Measurements from ENCODE around the gene LAMA1.
"Not testable (repeated sequence)": the region's sequence is repeated elsewhere in the genome, so short reads cannot be mapped to it uniquely, and the experiment has no call there.

The LAMA1 gene

GRCh38 chr18:6949800-6950586 is 167.6 kb downstream of the LAMA1 start:
- no peak overlapping the region for H3K9ac ChIP-seq (ENCODE audit: low read length in 2 of 2)
- peaks cover 0 to 2% of the 10 kb centered on the region in 2 donors for H3K27me3 ChIP-seq (ENCODE audit: control insufficient read depth in 1 of 2, insufficient read depth in 2 of 2, low read length in 2 of 2)
- H3K4me3 ChIP-seq (ENCODE audit: low read length in 2 of 2), result no peak overlapping the region
- H3K4me1 ChIP-seq (ENCODE audit: control insufficient read depth, insufficient read depth, low read length), result no peaks in the 10 kb centered on the region
- no peaks in the 10 kb centered on the region for H3K9me3 ChIP-seq (ENCODE audit: control insufficient read depth in 2 of 2, low read length in 2 of 2)
- no peaks in the 10 kb centered on the region for H3K36me3 ChIP-seq (ENCODE audit: control insufficient read depth in 2 of 2, insufficient read depth in 2 of 2, low read length in 2 of 2)
- H3K27ac ChIP-seq (ENCODE audit: low read length), result no peak overlapping the region

- H3K27ac ChIP-seq (ENCODE audit: low read length), result no peak overlapping the region
- no peak overlapping the region for H3K9ac ChIP-seq (ENCODE audit: low read length in 2 of 2)
These were observed 169.1 kb downstream of the LAMA1 start for GRCh38 chr18:6948281-6949055.

GRCh38 chr18:6947338-6948030 is 170.1 kb downstream of the LAMA1 start:
- Histone ChIP-seq H3K9ac (ENCODE audit: low read length in 2 of 2) (no peak overlapping the region), H3K27ac (ENCODE audit: low read length) (no peak overlapping the region)

More at GRCh38 chr18:6948281-6949055, 169.1 kb downstream of the LAMA1 start:
- Histone ChIP-seq H3K4me1 (ENCODE audit: control insufficient read depth, insufficient read depth, low read length) (no peaks in the 10 kb centered on the region), H3K9me3 (ENCODE audit: control insufficient read depth in 2 of 2, low read length in 2 of 2) (no peaks in the 10 kb centered on the region), H3K27me3 (ENCODE audit: control insufficient read depth in 1 of 2, insufficient read depth in 2 of 2, low read length in 2 of 2) (peaks cover 0 to 2% of the 10 kb centered on the region in 2 donors), H3K4me3 (ENCODE audit: low read length in 2 of 2) (no peak overlapping the region), H3K36me3 (ENCODE audit: control insufficient read depth in 2 of 2, insufficient read depth in 2 of 2, low read length in 2 of 2) (no peaks in the 10 kb centered on the region)

GRCh38 chr18:6943143-6943542 is 174.5 kb downstream of the LAMA1 start:
- no peaks in the 10 kb centered on the region for H3K9me3 ChIP-seq (ENCODE audit: control insufficient read depth in 2 of 2, low read length in 2 of 2)
- peaks cover 0 to 2% of the 10 kb centered on the region in 2 donors for H3K27me3 ChIP-seq (ENCODE audit: control insufficient read depth in 1 of 2, insufficient read depth in 2 of 2, low read length in 2 of 2)
- H3K9ac ChIP-seq (ENCODE audit: low read length in 2 of 2), result no peak overlapping the region
- H3K27ac ChIP-seq (ENCODE audit: low read length), result no peak overlapping the region
- H3K4me3 ChIP-seq (ENCODE audit: low read length in 2 of 2), result no peak overlapping the region
- H3K4me1 ChIP-seq (ENCODE audit: control insufficient read depth, insufficient read depth, low read length), result no peaks in the 10 kb centered on the region
- no peaks in the 10 kb centered on the region for H3K36me3 ChIP-seq (ENCODE audit: control insufficient read depth in 2 of 2, insufficient read depth in 2 of 2, low read length in 2 of 2)

More at GRCh38 chr18:6947338-6948030, 170.1 kb downstream of the LAMA1 start:
- H3K4me3 ChIP-seq (ENCODE audit: low read length in 2 of 2), result no peak overlapping the region
- no peaks in the 10 kb centered on the region for H3K36me3 ChIP-seq (ENCODE audit: control insufficient read depth in 2 of 2, insufficient read depth in 2 of 2, low read length in 2 of 2)
- peaks cover 0 to 2% of the 10 kb centered on the region in 2 donors for H3K27me3 ChIP-seq (ENCODE audit: control insufficient read depth in 1 of 2, insufficient read depth in 2 of 2, low read length in 2 of 2)
- H3K4me1 ChIP-seq (ENCODE audit: control insufficient read depth, insufficient read depth, low read length), result no peaks in the 10 kb centered on the region
- no peaks in the 10 kb centered on the region for H3K9me3 ChIP-seq (ENCODE audit: control insufficient read depth in 2 of 2, low read length in 2 of 2)

GRCh38 chr18:6942742-6943141 is 174.9 kb downstream of the LAMA1 start:
- Histone ChIP-seq H3K27me3 (ENCODE audit: control insufficient read depth in 1 of 2, insufficient read depth in 2 of 2, low read length in 2 of 2) (peaks cover 0 to 2% of the 10 kb centered on the region in 2 donors), H3K9me3 (ENCODE audit: control insufficient read depth in 2 of 2, low read length in 2 of 2) (no peaks in the 10 kb centered on the region), H3K27ac (ENCODE audit: low read length) (no peak overlapping the region)

GRCh38 chr18:6941996-6942395 is 175.6 kb downstream of the LAMA1 start:
- H3K9me3 ChIP-seq (ENCODE audit: control insufficient read depth in 2 of 2, low read length in 2 of 2), result no peaks in the 10 kb centered on the region
- H3K27me3 ChIP-seq (ENCODE audit: control insufficient read depth in 1 of 2, insufficient read depth in 2 of 2, low read length in 2 of 2), result no peaks in the 10 kb centered on the region
- no peak overlapping the region for H3K9ac ChIP-seq (ENCODE audit: low read length in 2 of 2)
- H3K36me3 ChIP-seq (ENCODE audit: control insufficient read depth in 2 of 2, insufficient read depth in 2 of 2, low read length in 2 of 2), result no peaks in the 10 kb centered on the region
- no peaks in the 10 kb centered on the region for H3K4me1 ChIP-seq (ENCODE audit: control insufficient read depth, insufficient read depth, low read length)
- H3K27ac ChIP-seq (ENCODE audit: low read length), result no peak overlapping the region
- H3K4me3 ChIP-seq (ENCODE audit: low read length in 2 of 2), result no peak overlapping the region

More at GRCh38 chr18:6942742-6943141, 174.9 kb downstream of the LAMA1 start:
- Histone ChIP-seq H3K36me3 (ENCODE audit: control insufficient read depth in 2 of 2, insufficient read depth in 2 of 2, low read length in 2 of 2) (no peaks in the 10 kb centered on the region), H3K4me1 (ENCODE audit: control insufficient read depth, insufficient read depth, low read length) (no peaks in the 10 kb centered on the region), H3K9ac (ENCODE audit: low read length in 2 of 2) (no peak overlapping the region), H3K4me3 (ENCODE audit: low read length in 2 of 2) (no peak overlapping the region)

- H3K9ac ChIP-seq (ENCODE audit: low read length in 2 of 2), result no peak overlapping the region
- H3K27ac ChIP-seq (ENCODE audit: low read length), result no peak overlapping the region
- H3K27me3 ChIP-seq (ENCODE audit: control insufficient read depth in 1 of 2, insufficient read depth in 2 of 2, low read length in 2 of 2), result no peaks in the 10 kb centered on the region
- no peaks in the 10 kb centered on the region for H3K36me3 ChIP-seq (ENCODE audit: control insufficient read depth in 2 of 2, insufficient read depth in 2 of 2, low read length in 2 of 2)
- no peak overlapping the region for H3K4me3 ChIP-seq (ENCODE audit: low read length in 2 of 2)
- H3K4me1 ChIP-seq (ENCODE audit: control insufficient read depth, insufficient read depth, low read length), result no peaks in the 10 kb centered on the region
- H3K9me3 ChIP-seq (ENCODE audit: control insufficient read depth in 2 of 2, low read length in 2 of 2), result no peaks in the 10 kb centered on the region
These were observed 177.1 kb downstream of the LAMA1 start for GRCh38 chr18:6940451-6940850.

- no peaks in the 10 kb centered on the region for H3K4me1 ChIP-seq (ENCODE audit: control insufficient read depth, insufficient read depth, low read length)
- H3K4me3 ChIP-seq (ENCODE audit: low read length in 2 of 2), result no peak overlapping the region
- no peaks in the 10 kb centered on the region for H3K27me3 ChIP-seq (ENCODE audit: control insufficient read depth in 1 of 2, insufficient read depth in 2 of 2, low read length in 2 of 2)
- no peaks in the 10 kb centered on the region for H3K9me3 ChIP-seq (ENCODE audit: control insufficient read depth in 2 of 2, low read length in 2 of 2)
- no peak overlapping the region for H3K27ac ChIP-seq (ENCODE audit: low read length)
- no peak overlapping the region for H3K9ac ChIP-seq (ENCODE audit: low read length in 2 of 2)
- no peaks in the 10 kb centered on the region for H3K36me3 ChIP-seq (ENCODE audit: control insufficient read depth in 2 of 2, insufficient read depth in 2 of 2, low read length in 2 of 2)
These were observed 177.6 kb downstream of the LAMA1 start for GRCh38 chr18:6939972-6940371.

GRCh38 chr18:6938403-6938802 is 179.2 kb downstream of the LAMA1 start:
- H3K9ac ChIP-seq (ENCODE audit: low read length in 2 of 2); H3K27ac ChIP-seq (ENCODE audit: low read length); H3K9me3 ChIP-seq (ENCODE audit: control insufficient read depth in 2 of 2, low read length in 2 of 2); H3K4me1 ChIP-seq (ENCODE audit: control insufficient read depth, insufficient read depth, low read length); H3K4me3 ChIP-seq (ENCODE audit: low read length in 2 of 2); H3K36me3 ChIP-seq (ENCODE audit: control insufficient read depth in 2 of 2, insufficient read depth in 2 of 2, low read length in 2 of 2); H3K27me3 ChIP-seq (ENCODE audit: control insufficient read depth in 1 of 2, insufficient read depth in 2 of 2, low read length in 2 of 2): not testable (repeated sequence)

GRCh38 chr18:6938003-6938402 is 179.6 kb downstream of the LAMA1 start:
- Histone ChIP-seq H3K4me1 (ENCODE audit: control insufficient read depth, insufficient read depth, low read length) (no peaks in the 10 kb centered on the region), H3K9ac (ENCODE audit: low read length in 2 of 2) (no peak overlapping the region), H3K27ac (ENCODE audit: low read length) (no peak overlapping the region), H3K4me3 (ENCODE audit: low read length in 2 of 2) (no peak overlapping the region), H3K36me3 (ENCODE audit: control insufficient read depth in 2 of 2, insufficient read depth in 2 of 2, low read length in 2 of 2) (no peaks in the 10 kb centered on the region), H3K27me3 (ENCODE audit: control insufficient read depth in 1 of 2, insufficient read depth in 2 of 2, low read length in 2 of 2) (no peaks in the 10 kb centered on the region), H3K9me3 (ENCODE audit: control insufficient read depth in 2 of 2, low read length in 2 of 2) (no peaks in the 10 kb centered on the region)
